H1 (cell line): Measurements from ENCODE around the gene OGFOD1. TPM values are rescaled to one million over a fixed set of nuclear protein-coding genes. Genes with fewer than 3 reads are reported as not detected.

Experiments used
- CTCF ChIA-PET: fragments of 300-600 bp; sonication (Branson Sonifier 250); formaldehyde crosslinking; loops from one replicate; lab custom pipeline; 2021; ENCODE audit not compliant: partially characterized antibody; lab: Charles Lee
- POLR2A ChIA-PET: fragments of 300-600 bp; sonication (Branson Sonifier 250); formaldehyde crosslinking; loops from one replicate; lab custom pipeline; 2021; ENCODE audit warnings: inconsistent platforms; ENCODE audit not compliant: partially characterized antibody; lab: Charles Lee
- DNase-seq, 2 experiments: peaks; one replicate each; pipeline versions ENCODE4 v3.0.0 to v3.0.0-alpha.2; 2010 to 2022; ENCODE audit warnings: low spot score in 2 of 2, low read depth in 1 of 2, mixed read lengths in 1 of 2
- FAIRE-seq: peaks from 2 replicates; lab custom pipeline; 2011; peaks lifted over from hg19 to GRCh38; lab: Jason Lieb, UNC
- H2AFZ ChIP-seq: 2 replicates; pipeline ENCODE4 v1.8.1; 2012; ENCODE audit warnings: low read length, inconsistent platforms
- H2AK5ac ChIP-seq: 2 replicates; pipeline ENCODE4 v1.6.1; 2013; ENCODE audit warnings: low read depth, low read length
- H2BK120ac ChIP-seq: replicated peaks from 2 replicates; pipeline ENCODE3; 2013; ENCODE audit warnings: low read depth, low read length, inconsistent platforms
- H2BK12ac ChIP-seq: 2 replicates; pipeline ENCODE4 v1.6.1; 2013; ENCODE audit warnings: low read depth, low read length
- H2BK15ac ChIP-seq: 2 replicates; pipeline ENCODE4 v1.6.1; 2013; ENCODE audit warnings: low read length
- H2BK20ac ChIP-seq: 2 replicates; pipeline ENCODE4 v1.6.1; 2013; ENCODE audit warnings: low read length
- H2BK5ac ChIP-seq: 2 replicates; pipeline ENCODE4 v1.6.1; 2013; ENCODE audit warnings: low read depth, low read length
- H3K14ac ChIP-seq: 2 replicates; pipeline ENCODE4 v1.6.1; 2013; ENCODE audit warnings: inconsistent platforms; ENCODE audit not compliant: insufficient read length
- H3K18ac ChIP-seq: 2 replicates; pipeline ENCODE4 v1.6.1; 2013; ENCODE audit warnings: low read length; ENCODE audit errors: extremely low read depth
- H3K23ac ChIP-seq: 2 replicates; pipeline ENCODE4 v1.6.1; 2013; ENCODE audit warnings: inconsistent platforms; ENCODE audit not compliant: insufficient read length
- H3K23me2 ChIP-seq: 2 replicates; pipeline ENCODE4 v1.6.1; 2013; ENCODE audit warnings: low read depth, low read length
- H3K27ac ChIP-seq: 2 replicates; pipeline ENCODE4 v1.6.1; 2011; ENCODE audit warnings: low read depth, low read length, inconsistent platforms
- H3K27me3 ChIP-seq, 4 experiments: replicated peaks in 1 of 4; 1 replicate in 1 of 4; 2 replicates in 3 of 4; pipeline versions ENCODE4 v1.6.1 to v1.8.1; 2011 to 2013; ENCODE audit warnings: low read length in 3 of 4, mild to moderate bottlenecking in 3 of 4, inconsistent platforms in 2 of 4, mixed read lengths in 2 of 4, moderate library complexity in 1 of 4; ENCODE audit not compliant: control insufficient read depth in 3 of 4, insufficient read depth in 3 of 4; ENCODE audit errors: extremely low read depth in 1 of 4
- H3K36me3 ChIP-seq, 4 experiments: 2 replicates each; pipeline versions ENCODE4 v1.6.1 to v1.8.1; 2011 to 2013; ENCODE audit warnings: mild to moderate bottlenecking in 4 of 4, low read length in 3 of 4, moderate library complexity in 2 of 4, control low read depth in 1 of 4, inconsistent platforms in 1 of 4; ENCODE audit not compliant: insufficient read depth in 4 of 4, control insufficient read depth in 2 of 4
- H3K4ac ChIP-seq: replicated peaks from 2 replicates; pipeline ENCODE3; 2013; ENCODE audit warnings: low read length, low read depth, mixed read lengths, inconsistent platforms; ENCODE audit not compliant: insufficient read length
- H3K4me1 ChIP-seq, 4 experiments: replicated peaks in 1 of 4; 1 replicate in 1 of 4; 2 replicates in 3 of 4; pipeline versions ENCODE4 v1.6.1 to v1.8.1; 2011 to 2013; ENCODE audit warnings: low read length in 3 of 4, inconsistent platforms in 2 of 4, mixed read lengths in 1 of 4; ENCODE audit not compliant: insufficient read depth in 4 of 4, control insufficient read depth in 3 of 4
- H3K4me2 ChIP-seq, 2 experiments: 2 replicates each; pipeline versions ENCODE4 v1.6.1 to v1.8.1; 2011 to 2013; ENCODE audit warnings: low read depth in 2 of 2, low read length in 2 of 2, control low read depth in 1 of 2, inconsistent platforms in 1 of 2, mild to moderate bottlenecking in 1 of 2; ENCODE audit not compliant: insufficient read depth in 1 of 2
- H3K4me3 ChIP-seq, 4 experiments: fragments of 200-600, 300-600 bp in 1 of 4; sonication (generic), shearing (Covaris generic), sonication (Bioruptor Twin) in 1 of 4; 2 replicates each; pipeline versions ENCODE4 v1.5.1 to v1.8.1; 2011 to 2016; ENCODE audit warnings: low read length in 4 of 4, low read depth in 3 of 4, control low read depth in 2 of 4, inconsistent platforms in 2 of 4, mild to moderate bottlenecking in 2 of 4, mixed read lengths in 1 of 4, moderate library complexity in 1 of 4; ENCODE audit not compliant: insufficient read depth in 2 of 4; ENCODE audit errors: extremely low read depth in 1 of 4
- H3K56ac ChIP-seq: replicated peaks from 2 replicates; pipeline ENCODE3; 2013; ENCODE audit warnings: low read depth, mild to moderate bottlenecking, mixed read lengths, low read length, inconsistent platforms; ENCODE audit not compliant: insufficient read length
- H3K79me1 ChIP-seq: 2 replicates; pipeline ENCODE4 v1.6.1; 2013; ENCODE audit warnings: low read depth, low read length, control low read depth
- H3K79me2 ChIP-seq, 2 experiments: 2 replicates each; pipeline versions ENCODE4 v1.6.1 to v1.8.1; 2012 to 2013; ENCODE audit warnings: low read length in 2 of 2, mild to moderate bottlenecking in 2 of 2, inconsistent platforms in 1 of 2; ENCODE audit not compliant: insufficient read depth in 2 of 2, control insufficient read depth in 1 of 2
- H3K9ac ChIP-seq, 4 experiments: replicated peaks in 1 of 4; 1 replicate in 1 of 4; 2 replicates in 3 of 4; pipeline versions ENCODE4 v1.6.1 to v1.8.1; 2011 to 2013; ENCODE audit warnings: low read depth in 3 of 4, low read length in 3 of 4, control low read depth in 2 of 4, mild to moderate bottlenecking in 2 of 4, moderate library complexity in 2 of 4, inconsistent platforms in 1 of 4; ENCODE audit errors: extremely low read depth in 1 of 4
- H3K9me3 ChIP-seq, 2 experiments: 2 replicates each; pipeline versions ENCODE4 v1.6.1 to v1.8.1; 2012 to 2013; ENCODE audit warnings: mild to moderate bottlenecking in 2 of 2, moderate library complexity in 2 of 2, control low read depth in 1 of 2, inconsistent platforms in 1 of 2, low read depth in 1 of 2, low read length in 1 of 2, mixed read lengths in 1 of 2; ENCODE audit not compliant: insufficient read depth in 2 of 2
- H4K20me1 ChIP-seq, 2 experiments: replicated peaks in 1 of 2; 2 replicates each; pipeline versions ENCODE3 to v1.8.1; 2011 to 2013; ENCODE audit warnings: inconsistent platforms in 2 of 2, low read length in 2 of 2, mild to moderate bottlenecking in 1 of 2; ENCODE audit not compliant: insufficient read depth in 2 of 2, control insufficient read depth in 1 of 2
- H4K5ac ChIP-seq: 2 replicates; pipeline ENCODE4 v1.6.1; 2013; ENCODE audit warnings: low read length, low read depth, mixed read lengths, inconsistent platforms; ENCODE audit not compliant: insufficient read length
- H4K8ac ChIP-seq: 2 replicates; pipeline ENCODE4 v1.8.0; 2013; ENCODE audit warnings: mild to moderate bottlenecking, moderate library complexity, low read length, inconsistent platforms; ENCODE audit not compliant: insufficient read depth; ENCODE audit errors: extremely low read depth
- H4K91ac ChIP-seq: replicated peaks from 2 replicates; pipeline ENCODE3; 2013; ENCODE audit warnings: low read length, mixed read lengths, inconsistent platforms; ENCODE audit not compliant: insufficient read length
- ATF2 ChIP-seq: IDR thresholded peaks from 2 replicates; pipeline ENCODE4 v1.6.1; 2012; ENCODE audit warnings: low read length, inconsistent platforms
- BCL11A ChIP-seq, 2 experiments: IDR thresholded peaks; one replicate each; pipeline ENCODE4 v1.6.1; 2011; ENCODE audit warnings: low read depth in 2 of 2, low read length in 2 of 2, mild to moderate bottlenecking in 2 of 2
- CHD2 ChIP-seq: IDR thresholded peaks from 2 replicates; pipeline ENCODE4 v1.6.1; 2012; ENCODE audit warnings: low read length, improper control_type of control experiment
- EP300 ChIP-seq, 2 experiments: IDR thresholded peaks; 1 replicate in 1 of 2; 2 replicates in 1 of 2; pipeline ENCODE4 v1.6.1; 2011 to 2012; ENCODE audit warnings: low read depth in 2 of 2, low read length in 2 of 2, mild to moderate bottlenecking in 2 of 2, borderline replicate concordance in 1 of 2, inconsistent platforms in 1 of 2, moderate library complexity in 1 of 2
- FOSL1 ChIP-seq: IDR thresholded peaks from 2 replicates; pipeline ENCODE4 v1.6.1; 2011; ENCODE audit warnings: mild to moderate bottlenecking, low read depth, low read length, moderate library complexity; ENCODE audit not compliant: insufficient read depth
- JUN ChIP-seq: IDR thresholded peaks from 2 replicates; pipeline ENCODE4 v1.6.1; 2011; ENCODE audit warnings: low read depth, mild to moderate bottlenecking, improper control_type of control experiment, low read length
- JUND ChIP-seq: IDR thresholded peaks from 2 replicates; pipeline ENCODE4 v1.6.1; 2011; ENCODE audit warnings: mild to moderate bottlenecking, improper control_type of control experiment, low read length
- MAX ChIP-seq: IDR thresholded peaks from 2 replicates; pipeline ENCODE4 v1.6.1; 2012; ENCODE audit warnings: inconsistent platforms
- SAP30 ChIP-seq: fragments of 300-600 bp; sonication (generic); IDR thresholded peaks from 2 replicates; pipeline ENCODE4 v1.7.1; 2012; ENCODE audit warnings: low read length, moderate library complexity, mild to moderate bottlenecking, inconsistent platforms; ENCODE audit not compliant: insufficient read depth, insufficient replicate concordance
- SIX5 ChIP-seq: IDR thresholded peaks from 2 replicates; pipeline ENCODE4 v1.6.1; 2011; ENCODE audit warnings: mild to moderate bottlenecking, low read depth, low read length
- SP4 ChIP-seq: IDR thresholded peaks from 2 replicates; pipeline ENCODE4 v1.6.1; 2012; ENCODE audit warnings: low read length, inconsistent platforms
- SUZ12 ChIP-seq: fragments of 200-600 bp; sonication (generic); IDR thresholded peaks from 2 replicates; pipeline ENCODE4 v1.6.1; 2012; ENCODE audit warnings: mild to moderate bottlenecking, inconsistent platforms, low read length, moderate library complexity, mixed read lengths
- ZNF274 ChIP-seq: IDR thresholded peaks from 2 replicates; pipeline ENCODE4 v1.7.0; 2012; ENCODE audit warnings: low read length, borderline replicate concordance; ENCODE audit errors: extremely low read depth
- WGBS, 2 experiments: shearing (Covaris generic) in 1 of 2; methylation state at CpG; one replicate each; pipeline versions ENCODE4 v1.1.6 to v1.1.7; 2013 to 2015; ENCODE audit warnings: low lambda C conversion rate in 2 of 2, mixed read lengths in 2 of 2, inconsistent platforms in 1 of 2, low coverage in 1 of 2, missing lambda C conversion rate in 1 of 2; ENCODE audit not compliant: insufficient replicate concordance in 2 of 2, insufficient coverage in 1 of 2, insufficient read length in 1 of 2; ENCODE audit errors: extremely low coverage in 1 of 2, missing lambda C conversion rate in 1 of 2; 5-methylcytosine and 5-hydroxymethylcytosine counted together
- polyA plus RNA-seq, 7 experiments: library from polyadenylated mRNA; depleted of rRNA in 3 of 7; stranded (reverse) in 5 of 7; unstranded in 2 of 7; fragments of >200 nt in 5 of 7; fragments of 200-250 nt in 2 of 7; gene quantifications; 1 replicate in 5 of 7; 2 replicates in 1 of 7; 4 replicates in 1 of 7; pipeline versions ENCODE4 v1.2.1 to v1.2.3, GENCODE V29; 2011 to 2013; ENCODE audit warnings: missing spikeins in 2 of 7, mixed read lengths in 2 of 7
- total RNA-seq: library from RNA; stranded (reverse); fragmentation: NEBNext Ultra II Directional; extraction: Animal tissue kit (Norgen Biotek cat#: 25700); gene quantifications from 2 replicates; pipeline ENCODE4 v1.2.1, GENCODE V29; 2021

The OGFOD1 gene
- total and polyA plus RNA-seq, 2 of the 8 experiments (the other 6 are each of a cell fraction or from before 2014, with no cell fraction given): 24.6 to 61.4 TPM

- Histone ChIP-seq H3K18ac (no peak overlapping the region), H3K4me3 (no peak overlapping the region), H3K4me2 (no peak overlapping the region), H2BK20ac (no peak overlapping the region), H4K20me1 (no peaks in the 10 kb centered on the region), H3K14ac (no peak overlapping the region), H3K4me1 (no peaks in the 10 kb centered on the region), H3K9ac (no peak overlapping the region), H3K27ac (no peak overlapping the region), H2BK12ac (no peak overlapping the region), H3K23ac (no peak overlapping the region), H3K27me3 (no peaks in the 10 kb centered on the region), H4K5ac (no peak overlapping the region), H3K79me2 (no peaks in the 10 kb centered on the region), H2BK15ac (no peak overlapping the region), H3K4ac (no peak overlapping the region), H3K9me3 (no peaks in the 10 kb centered on the region), H3K56ac (no peak overlapping the region), H3K79me1 (no peaks in the 10 kb centered on the region), H4K8ac (no peak overlapping the region), H2BK5ac (no peak overlapping the region), H2BK120ac (no peak overlapping the region), H2AFZ (no peak overlapping the region), H2AK5ac (no peak overlapping the region), H3K23me2 (no peaks in the 10 kb centered on the region), H3K36me3 (no peaks in the 10 kb centered on the region; a peak in 2 of 8 replicates), H4K91ac (no peak overlapping the region)
- ChIA-PET CTCF (interaction anchor here (0.8 to 2.1 kb wide), 17 partner anchors 8 to 191 kb away, joined by 3 to 7 read pairs (median 5); partner anchors contain the start of gene MT1E), POLR2A (no interaction called here)
- 90% methylated on average over 2 of the region's 2 CpGs; no CpG with 5 or more reads in 1 of the 2 experiments for WGBS, 2 experiments
- no peak for DNase-seq
- no peak for FAIRE-seq
- no peak for TF ChIP-seq FOSL1
- TF ChIP-seq SP4: no peak
- no peak for TF ChIP-seq JUND
- no peak for TF ChIP-seq BCL11A (IDR thresholded peaks at IDR 0.05; ENCODE audit: low read depth in 2 of 2, low read length in 2 of 2)
- no peak for TF ChIP-seq ATF2
- TF ChIP-seq ZNF274: no peak
- TF ChIP-seq CHD2: no peak
- TF ChIP-seq MAX: no peak
- TF ChIP-seq SAP30: no peak
- no peak for TF ChIP-seq SIX5
- no peak for TF ChIP-seq SUZ12
- no peak for TF ChIP-seq EP300 (IDR thresholded peaks at IDR 0.05; ENCODE audit: borderline replicate concordance in 1 of 2, low read depth in 2 of 2, low read length in 2 of 2)
- no peak for TF ChIP-seq JUN
Observed at GRCh38 chr16:56513091-56513490, 61.7 kb downstream of the OGFOD1 start.
